WTC11 (cell line): ENCODE results near the gene SLC1A7.

ENCODE experiments used
- CREB1 ChIP-seq: sonication (generic); formaldehyde crosslinking; IDR thresholded peaks from 2 replicates; pipeline ENCODE4 v1.8.0; 2023; ENCODE audit warnings: mild to moderate bottlenecking, missing genetic modification reagents
- CREM ChIP-seq: sonication (generic); formaldehyde crosslinking; IDR thresholded peaks from 2 replicates; pipeline ENCODE4 v1.8.1; 2022; ENCODE audit warnings: mild to moderate bottlenecking, missing genetic modification reagents, moderate library complexity
- ESRRA ChIP-seq: sonication (generic); formaldehyde crosslinking; IDR thresholded peaks from 2 replicates; pipeline ENCODE4 v1.8.1; 2022; ENCODE audit warnings: mild to moderate bottlenecking, missing genetic modification reagents, borderline replicate concordance
- FOXP1 ChIP-seq: sonication (generic); formaldehyde crosslinking; IDR thresholded peaks from 2 replicates; pipeline ENCODE4 v1.8.0; 2022; ENCODE audit warnings: missing genetic modification reagents, mild to moderate bottlenecking, moderate library complexity, borderline replicate concordance
- JUN ChIP-seq: sonication (generic); formaldehyde crosslinking; IDR thresholded peaks from 2 replicates; pipeline ENCODE4 v1.8.0; 2023; ENCODE audit warnings: mild to moderate bottlenecking, missing genetic modification reagents
- MLX ChIP-seq: sonication (generic); formaldehyde crosslinking; IDR thresholded peaks from 2 replicates; pipeline ENCODE4 v1.8.1; 2023; ENCODE audit warnings: mild to moderate bottlenecking, missing genetic modification reagents, moderate library complexity
- MXD4 ChIP-seq: fragments of 250-450 bp; sonication (Bioruptor Pico); IDR thresholded peaks from 2 replicates; pipeline ENCODE4 v1.8.0; 2021; ENCODE audit warnings: mild to moderate bottlenecking, moderate library complexity, borderline replicate concordance
- SP1 ChIP-seq: sonication (generic); formaldehyde crosslinking; conservative IDR thresholded peaks from 2 replicates; pipeline ENCODE4 v1.8.1; 2022; ENCODE audit warnings: missing genetic modification reagents
- TEAD4 ChIP-seq: sonication (generic); formaldehyde crosslinking; IDR thresholded peaks from 2 replicates; pipeline ENCODE4 v1.8.0; 2022; ENCODE audit warnings: mild to moderate bottlenecking, missing genetic modification reagents
- TF ChIP-seq, protein P1 (sequence below): fragments of 200-600 bp; IDR thresholded peaks from 2 replicates; pipeline ENCODE4 v1.8.0; 2022; ENCODE audit warnings: antibody characterized with exemption

GRCh38 chr1:53121319-53122172, 20.9 kb downstream of the SLC1A7 start:
- TF ChIP-seq TEAD4 (CRISPR knock-in tag) (no peak), ESRRA (no peak), MLX (CRISPR knock-in tag) (no peak), JUN (CRISPR knock-in tag) (no peak), SP1 (CRISPR knock-in tag) (no peak), CREB1 (no peak), CREM (CRISPR knock-in tag) (no peak), MXD4 (CRISPR knock-in tag) (no peak), FOXP1 (CRISPR knock-in tag) (no peak)
- TF ChIP-seq, protein P1, sequence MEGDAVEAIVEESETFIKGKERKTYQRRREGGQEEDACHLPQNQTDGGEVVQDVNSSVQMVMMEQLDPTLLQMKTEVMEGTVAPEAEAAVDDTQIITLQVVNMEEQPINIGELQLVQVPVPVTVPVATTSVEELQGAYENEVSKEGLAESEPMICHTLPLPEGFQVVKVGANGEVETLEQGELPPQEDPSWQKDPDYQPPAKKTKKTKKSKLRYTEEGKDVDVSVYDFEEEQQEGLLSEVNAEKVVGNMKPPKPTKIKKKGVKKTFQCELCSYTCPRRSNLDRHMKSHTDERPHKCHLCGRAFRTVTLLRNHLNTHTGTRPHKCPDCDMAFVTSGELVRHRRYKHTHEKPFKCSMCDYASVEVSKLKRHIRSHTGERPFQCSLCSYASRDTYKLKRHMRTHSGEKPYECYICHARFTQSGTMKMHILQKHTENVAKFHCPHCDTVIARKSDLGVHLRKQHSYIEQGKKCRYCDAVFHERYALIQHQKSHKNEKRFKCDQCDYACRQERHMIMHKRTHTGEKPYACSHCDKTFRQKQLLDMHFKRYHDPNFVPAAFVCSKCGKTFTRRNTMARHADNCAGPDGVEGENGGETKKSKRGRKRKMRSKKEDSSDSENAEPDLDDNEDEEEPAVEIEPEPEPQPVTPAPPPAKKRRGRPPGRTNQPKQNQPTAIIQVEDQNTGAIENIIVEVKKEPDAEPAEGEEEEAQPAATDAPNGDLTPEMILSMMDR: no peak
